ENCODE data around the gene PDLIM4. TPM values are rescaled to one million over a fixed set of nuclear protein-coding genes. Genes with fewer than 3 reads are reported as not detected.

The PDLIM4 gene
- total RNA-seq, 6 experiments from 2014 or later: 2.5 to 26.4 (median 23.7) TPM

DNA sequence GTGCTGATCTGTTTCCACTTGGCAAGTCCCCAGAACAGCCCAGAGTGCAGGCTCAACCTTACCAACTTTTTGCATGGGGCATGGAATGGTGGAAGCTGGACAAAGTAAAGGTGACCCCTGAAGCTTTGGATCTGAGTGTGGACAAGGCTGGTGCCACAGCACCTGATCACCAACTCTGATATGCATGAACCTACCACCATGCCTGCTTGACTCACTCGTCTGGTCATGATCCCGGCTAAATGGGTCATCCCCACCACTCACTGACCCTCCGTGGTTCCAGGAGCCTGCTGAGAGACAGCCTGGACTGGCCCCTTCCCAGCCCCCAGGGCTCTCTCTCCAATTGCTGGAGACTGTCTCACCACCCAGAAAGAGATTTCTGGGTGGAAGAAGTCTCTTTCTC, 22.3 kb downstream of the PDLIM4 start:
- H3K27me3 Mint-ChIP-seq (ENCODE audit: insufficient read depth): peaks cover 6% of the 10 kb centered on the region
- H3K4me1 Mint-ChIP-seq (ENCODE audit: low read depth): peaks cover 5% of the 10 kb centered on the region; the same call in 1 of the 2 replicates
- H3K27ac Mint-ChIP-seq: no peak overlapping the region
- H3K4me3 Mint-ChIP-seq: no peak overlapping the region
- DNase-seq: no peak
- TF ChIP-seq, protein P1, sequence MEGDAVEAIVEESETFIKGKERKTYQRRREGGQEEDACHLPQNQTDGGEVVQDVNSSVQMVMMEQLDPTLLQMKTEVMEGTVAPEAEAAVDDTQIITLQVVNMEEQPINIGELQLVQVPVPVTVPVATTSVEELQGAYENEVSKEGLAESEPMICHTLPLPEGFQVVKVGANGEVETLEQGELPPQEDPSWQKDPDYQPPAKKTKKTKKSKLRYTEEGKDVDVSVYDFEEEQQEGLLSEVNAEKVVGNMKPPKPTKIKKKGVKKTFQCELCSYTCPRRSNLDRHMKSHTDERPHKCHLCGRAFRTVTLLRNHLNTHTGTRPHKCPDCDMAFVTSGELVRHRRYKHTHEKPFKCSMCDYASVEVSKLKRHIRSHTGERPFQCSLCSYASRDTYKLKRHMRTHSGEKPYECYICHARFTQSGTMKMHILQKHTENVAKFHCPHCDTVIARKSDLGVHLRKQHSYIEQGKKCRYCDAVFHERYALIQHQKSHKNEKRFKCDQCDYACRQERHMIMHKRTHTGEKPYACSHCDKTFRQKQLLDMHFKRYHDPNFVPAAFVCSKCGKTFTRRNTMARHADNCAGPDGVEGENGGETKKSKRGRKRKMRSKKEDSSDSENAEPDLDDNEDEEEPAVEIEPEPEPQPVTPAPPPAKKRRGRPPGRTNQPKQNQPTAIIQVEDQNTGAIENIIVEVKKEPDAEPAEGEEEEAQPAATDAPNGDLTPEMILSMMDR (IDR thresholded peaks at IDR 0.05): no peak
- H3K9me3 Mint-ChIP-seq: no peaks in the 10 kb centered on the region
- H3K36me3 Mint-ChIP-seq (ENCODE audit: low read depth): no peaks in the 10 kb centered on the region

DNA sequence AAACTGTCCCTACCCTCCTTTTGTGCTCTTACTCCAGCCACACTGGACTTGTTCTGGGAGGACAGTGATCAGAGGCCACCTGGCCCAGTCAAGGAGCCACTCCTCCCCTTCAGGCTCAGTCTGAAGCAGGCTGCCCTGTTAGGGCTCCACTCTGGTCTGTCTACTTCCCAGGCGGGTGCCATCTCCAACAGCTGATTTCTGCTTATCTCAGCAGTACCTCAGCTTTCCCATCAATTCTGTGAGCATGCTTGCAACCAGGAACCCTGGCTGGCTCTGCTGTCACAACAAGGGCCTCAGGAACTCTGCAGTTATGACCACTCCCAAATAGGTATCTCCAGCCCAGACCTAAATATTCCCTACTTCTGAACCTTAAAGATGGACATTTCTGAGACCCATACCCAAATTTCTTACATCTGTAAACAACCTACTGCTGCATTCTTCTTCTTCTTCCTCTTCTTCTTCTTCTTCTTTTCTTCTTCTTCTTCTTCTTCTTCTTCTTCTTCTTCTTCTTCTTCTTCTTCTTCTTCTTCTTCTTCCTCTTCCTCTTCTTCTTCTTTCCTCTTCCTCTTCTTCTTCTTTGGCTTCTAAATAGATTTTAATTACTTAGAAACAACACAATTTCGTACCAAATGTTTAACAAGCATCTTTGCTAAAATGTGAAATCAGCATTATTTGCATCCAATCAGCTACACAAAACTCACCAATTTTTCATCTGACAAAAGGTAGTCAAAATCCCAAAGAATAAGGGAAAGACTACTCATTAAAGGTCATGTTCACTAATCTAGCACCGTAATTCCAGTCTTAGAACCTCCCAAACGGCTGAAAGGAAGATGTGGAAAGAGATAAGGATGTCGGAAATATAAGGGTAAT, 23.1 kb downstream of the PDLIM4 start:
- Mint-ChIP-seq H3K9me3 (no peaks in the 10 kb centered on the region), H3K4me1 (ENCODE audit: low read depth) (peaks cover 5% of the 10 kb centered on the region; the same call in 1 of the 2 replicates), H3K4me3 (no peak overlapping the region), H3K27ac (no peak overlapping the region), H3K36me3 (ENCODE audit: low read depth) (no peaks in the 10 kb centered on the region), H3K27me3 (ENCODE audit: insufficient read depth) (peaks cover 3% of the 10 kb centered on the region; the same call in 1 of the 2 replicates)
- TF ChIP-seq, protein P1 (IDR thresholded peaks at IDR 0.05): no peak
- DNase-seq: no peak

DNA sequence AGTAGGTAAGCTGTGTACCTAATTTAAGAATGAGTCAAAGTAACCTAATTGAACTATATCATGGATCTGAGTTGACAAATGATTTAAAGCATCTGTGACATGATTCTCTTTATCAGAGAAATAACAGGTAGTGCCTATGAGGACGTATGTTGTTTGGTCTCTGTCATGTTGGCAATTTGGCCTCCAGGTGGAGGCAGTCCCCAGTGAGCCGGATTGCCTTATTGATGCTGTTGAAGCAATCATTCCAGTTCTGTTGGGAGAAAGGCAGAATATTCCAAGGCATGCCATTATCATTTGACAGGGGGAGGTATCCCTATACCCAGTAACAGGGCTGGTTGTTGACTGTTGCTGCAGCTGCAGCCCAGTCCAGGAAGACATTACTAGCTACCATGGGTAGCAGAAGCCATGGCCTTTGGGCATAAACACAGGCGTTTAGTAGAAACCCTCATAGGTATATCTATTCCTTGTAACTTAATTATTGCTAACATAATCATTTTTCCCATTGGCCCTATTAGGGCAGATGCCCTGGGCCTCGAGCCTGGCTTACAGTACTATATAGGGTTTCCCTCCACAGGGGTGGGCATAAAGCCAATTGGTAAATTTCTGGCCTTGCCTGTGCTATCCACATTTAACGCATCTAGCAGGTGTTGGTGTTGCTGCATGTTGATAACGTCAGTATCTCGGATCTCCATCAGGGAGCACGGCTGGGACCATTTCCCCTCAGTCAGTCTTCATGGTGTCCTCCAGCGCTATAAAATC, 24.5 kb downstream of the PDLIM4 start:
- H3K27ac Mint-ChIP-seq: no peak overlapping the region
- DNase-seq: no peak
- H3K27me3 Mint-ChIP-seq (ENCODE audit: insufficient read depth): peaks cover 2% of the 10 kb centered on the region; the same call in 1 of the 2 replicates
- TF ChIP-seq, protein P1 (IDR thresholded peaks at IDR 0.05): peak; percentile 25; the same call in 1 of the 2 replicates
- no peak overlapping the region for H3K4me3 Mint-ChIP-seq
- no peaks in the 10 kb centered on the region for H3K9me3 Mint-ChIP-seq
- peaks cover 5% of the 10 kb centered on the region; the same call in 1 of the 2 replicates for H3K4me1 Mint-ChIP-seq (ENCODE audit: low read depth)
- H3K36me3 Mint-ChIP-seq (ENCODE audit: low read depth): no peaks in the 10 kb centered on the region

DNA sequence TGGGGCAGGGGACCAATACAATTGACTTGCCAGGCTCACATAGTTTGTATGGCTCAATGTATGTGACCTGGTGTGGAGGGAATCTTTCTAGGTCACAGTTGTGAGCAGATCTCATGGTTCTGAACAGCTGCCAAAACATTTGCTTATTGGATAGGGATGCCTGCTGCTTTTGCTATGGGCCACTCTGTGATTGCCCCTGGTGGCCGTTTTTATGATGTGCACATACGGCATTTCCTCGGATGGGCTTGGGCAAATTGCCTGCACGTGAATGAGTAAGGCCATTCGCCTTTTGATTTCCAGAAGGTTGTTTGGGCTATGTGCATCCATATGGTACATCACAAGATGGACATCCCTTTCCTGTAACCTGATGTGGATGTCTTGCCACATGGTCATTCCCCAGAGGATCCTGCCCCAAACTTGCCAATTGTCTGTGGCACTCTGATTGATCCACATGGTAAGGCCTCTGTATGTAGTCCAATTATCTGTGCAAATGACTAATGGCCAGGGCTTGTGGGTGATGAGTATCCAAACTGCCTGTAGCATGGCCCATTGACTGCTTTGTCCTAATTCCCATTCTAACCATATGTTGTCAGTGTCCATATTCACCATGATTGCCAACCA, 26.0 kb downstream of the PDLIM4 start:
- H3K4me3 Mint-ChIP-seq: no peak overlapping the region
- peaks cover 2% of the 10 kb centered on the region; the same call in 1 of the 2 replicates for H3K27me3 Mint-ChIP-seq (ENCODE audit: insufficient read depth)
- H3K4me1 Mint-ChIP-seq (ENCODE audit: low read depth): peaks cover 5% of the 10 kb centered on the region; the same call in 1 of the 2 replicates
- H3K27ac Mint-ChIP-seq: no peak overlapping the region
- DNase-seq: peak; percentile 54
- H3K9me3 Mint-ChIP-seq: no peaks in the 10 kb centered on the region
- TF ChIP-seq, protein P1 (IDR thresholded peaks at IDR 0.05): peak; percentile 79
- no peaks in the 10 kb centered on the region for H3K36me3 Mint-ChIP-seq (ENCODE audit: low read depth)

DNA sequence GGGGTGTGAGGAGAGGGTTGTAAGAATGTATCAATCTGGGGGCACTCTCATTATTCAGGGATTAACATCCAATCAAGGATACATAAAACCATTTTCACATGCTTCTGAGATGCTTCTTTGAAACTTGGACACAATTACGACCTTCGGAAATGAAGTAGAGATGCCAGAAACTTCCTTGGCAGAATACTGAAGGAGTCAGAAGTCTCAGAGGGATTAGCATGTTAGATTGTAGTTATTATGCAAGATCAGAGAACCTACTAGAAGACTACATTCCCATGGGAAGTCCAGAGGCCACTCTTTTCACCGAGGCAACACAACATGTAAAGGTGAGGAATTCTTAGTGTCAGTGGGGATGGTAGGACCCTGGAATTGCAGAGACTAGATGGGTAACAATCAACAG, 31.6 kb downstream of the PDLIM4 start:
- Mint-ChIP-seq H3K36me3 (ENCODE audit: low read depth) (no peaks in the 10 kb centered on the region; the same call in 1 of the 2 replicates), H3K27ac (no peak overlapping the region), H3K4me1 (ENCODE audit: low read depth) (peaks cover 16% of the 10 kb centered on the region), H3K9me3 (no peaks in the 10 kb centered on the region), H3K4me3 (no peak overlapping the region), H3K27me3 (ENCODE audit: insufficient read depth) (peaks cover 2% of the 10 kb centered on the region; the same call in 1 of the 2 replicates)
- TF ChIP-seq, protein P1 (IDR thresholded peaks at IDR 0.05): no peak
- DNase-seq: no peak

Data from HFFc6 (cell line).